Activated naive CD4-positive, alpha-beta T cell treated with anti-CD3 and anti-CD28 coated beads, Interleukin-2, amount 50 U/mL, for 72 hours (primary cell): ENCODE measurements around the gene CSNK1D. TPM values are rescaled to one million over a fixed set of nuclear protein-coding genes. Genes with fewer than 3 reads are reported as not detected.
"Not testable (repeated sequence)": the region's sequence is repeated elsewhere in the genome, so short reads cannot be mapped to it uniquely, and the experiment has no call there.

Experiments used
- ATAC-seq, 2 donors: fragments of 150-1000 bp; cut with Tn5 transposase; 2 replicates each; pipeline ENCODE4 v1.10.0; 2021; ENCODE audit warnings: mild to moderate bottlenecking in 2 of 2, moderate library complexity in 2 of 2
- DNase-seq, 2 donors: peaks; one replicate each; pipeline ENCODE4 v3.0.0; 2021 to 2022; ENCODE audit warnings: low spot score in 2 of 2
- H3K27ac Mint-ChIP-seq, 2 donors: one replicate each; pipeline ENCODE4 v1.8.0; 2022; ENCODE audit warnings: mild to moderate bottlenecking in 2 of 2, mixed read lengths in 2 of 2
- H3K36me3 Mint-ChIP-seq, 2 donors: one replicate each; pipeline ENCODE4 v1.8.0; 2022; ENCODE audit warnings: mixed read lengths in 2 of 2
- H3K9me3 Mint-ChIP-seq, 2 donors: one replicate each; pipeline ENCODE4 v1.8.0; 2022; ENCODE audit warnings: mixed read lengths in 2 of 2
- total RNA-seq, 2 donors: library from RNA; stranded (reverse); gene quantifications; one replicate each; pipeline ENCODE4 v1.2.3, GENCODE V29; 2022

CSNK1D gene
- total RNA-seq, 2 donors from 2014 or later = 130 to 171 TPM

DNA sequence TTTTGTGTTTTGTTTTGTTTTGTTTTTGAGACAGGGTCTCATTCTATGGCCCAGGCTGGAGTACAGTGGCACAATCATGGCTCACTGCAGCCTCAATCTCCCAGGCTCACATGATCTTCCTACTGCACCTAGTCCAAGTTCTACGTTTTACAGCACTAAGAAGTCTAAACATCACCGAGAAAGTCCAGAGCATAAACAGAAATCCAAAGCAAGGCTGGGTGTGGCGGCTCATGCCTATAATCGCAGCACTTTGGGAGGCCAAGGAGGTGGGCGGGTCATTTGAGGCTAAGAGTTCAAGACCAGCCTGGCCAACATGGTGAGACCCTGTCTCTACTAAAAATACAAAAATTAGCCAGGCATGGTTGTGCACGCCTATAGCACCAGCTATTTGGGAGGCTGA lies 80.5 kb downstream of the CSNK1D start:
- not testable (repeated sequence) for DNase-seq, H3K27ac Mint-ChIP-seq, ATAC-seq, H3K9me3 Mint-ChIP-seq
- H3K36me3 Mint-ChIP-seq = peaks cover 10 to 22% of the 10 kb centered on the region in 2 donors

Other genes starting within 250 kb of the CSNK1D start
- 10 to 100 TPM in 1 of 2 donors, 1 to 10 TPM in 1; 5.7 to 13.5 TPM for gene RAC3, start 242.0 kb downstream of the CSNK1D start, total RNA-seq
- 100 to 1,000 TPM in 1 of 2 donors, 10 to 100 TPM in 1; 85.5 to 128 TPM for gene DCXR, start 236.0 kb downstream of the CSNK1D start, total RNA-seq
- 10 to 100 TPM; 21.5 to 24.2 TPM for gene RFNG, start 221.9 kb downstream of the CSNK1D start, total RNA-seq
- gene GPS1, start 221.8 kb downstream of the CSNK1D start, total RNA-seq = 10 to 100 TPM; 60.3 to 77.1 TPM
- gene DUS1L, start 207.9 kb downstream of the CSNK1D start, total RNA-seq = 100 to 1,000 TPM in 1 of 2 donors, 10 to 100 TPM in 1; 86.2 to 103 TPM
- gene FASN, start 175.5 kb downstream of the CSNK1D start, total RNA-seq = 100 to 1,000 TPM in 1 of 2 donors, 10 to 100 TPM in 1; 82.6 to 171 TPM
- gene CCDC57, start 60.9 kb downstream of the CSNK1D start, total RNA-seq = 10 to 100 TPM; 34.6 to 51.3 TPM
- 100 to 1,000 TPM in 1 of 2 donors, 1 to 10 TPM in 1; 8.6 to 197 TPM for gene SLC16A3, start 44.7 kb downstream of the CSNK1D start, total RNA-seq
- 100 to 1,000 TPM; 620 to 646 TPM for gene CD7, start 43.9 kb upstream of the CSNK1D start, total RNA-seq
- 10 to 100 TPM in 1 of 2 donors, 1 to 10 TPM in 1; 2.3 to 13.7 TPM for gene SECTM1, start 60.1 kb upstream of the CSNK1D start, total RNA-seq
- under 1 TPM; 0.18 to 0.41 TPM for gene TEX19, start 85.5 kb upstream of the CSNK1D start, total RNA-seq
- under 1 TPM in 1 of 2 donors, not detected in 1; 0.18 TPM for gene UTS2R, start 98.1 kb upstream of the CSNK1D start, total RNA-seq
- gene HEXD, start 144.6 kb upstream of the CSNK1D start, total RNA-seq = 10 to 100 TPM; 16.2 to 33.6 TPM
- 10 to 100 TPM; 16.8 to 23.5 TPM for gene OGFOD3, start 144.9 kb upstream of the CSNK1D start, total RNA-seq
- gene CYBC1, start 177.1 kb upstream of the CSNK1D start, total RNA-seq = 100 to 1,000 TPM; 205 to 401 TPM
- 100 to 1,000 TPM; 159 TPM for gene NARF, start 185.0 kb upstream of the CSNK1D start, total RNA-seq
- 10 to 100 TPM; 56.2 to 67.4 TPM for gene FOXK2, start 246.0 kb upstream of the CSNK1D start, total RNA-seq